GM21723 (cell line): Measurements from ENCODE around the gene EXOC3L4.

Experiments used
- ATAC-seq: cut with Tn5 transposase; IDR thresholded peaks from one replicate; pipeline ENCODE4 v1.9.1; 2021; ENCODE audit warnings: mild to moderate bottlenecking, moderate library complexity; ENCODE audit not compliant: unreplicated experiment

The EXOC3L4 gene

GRCh38 chr14:103090481-103091020, 4.0 kb upstream of the EXOC3L4 start:
- no peak for ATAC-seq

GRCh38 chr14:103091041-103091882, 3.3 kb upstream of the EXOC3L4 start:
- peak; percentile 61 for ATAC-seq

- peak; percentile 18 for ATAC-seq
Observed at GRCh38 chr14:103091883-103092222, 2.7 kb upstream of the EXOC3L4 start.

- ATAC-seq: no peak
Observed at GRCh38 chr14:103093856-103094405, 594 bp upstream of the EXOC3L4 start.

- ATAC-seq: no peak
Observed at GRCh38 chr14:103095210-103095778, 769 bp downstream of the EXOC3L4 start.

GRCh38 chr14:103096387-103096786, 1.9 kb downstream of the EXOC3L4 start:
- no peak for ATAC-seq

- ATAC-seq: no peak
Observed at GRCh38 chr14:103097244-103097993, 2.9 kb downstream of the EXOC3L4 start.

- ATAC-seq: no peak
Observed at GRCh38 chr14:103097994-103098957, 3.8 kb downstream of the EXOC3L4 start.

- ATAC-seq: no peak
Observed at GRCh38 chr14:103099081-103099732, 4.7 kb downstream of the EXOC3L4 start.

GRCh38 chr14:103099733-103100280, 5.3 kb downstream of the EXOC3L4 start:
- ATAC-seq: no peak

- no peak for ATAC-seq
Observed at GRCh38 chr14:103100281-103101121, 6.0 kb downstream of the EXOC3L4 start.

- ATAC-seq: no peak
Observed at GRCh38 chr14:103101257-103101962, 6.9 kb downstream of the EXOC3L4 start.

GRCh38 chr14:103101963-103102688, 7.6 kb downstream of the EXOC3L4 start:
- no peak for ATAC-seq

GRCh38 chr14:103102689-103103260, 8.2 kb downstream of the EXOC3L4 start:
- ATAC-seq: no peak

GRCh38 chr14:103103461-103104388, 9.2 kb downstream of the EXOC3L4 start:
- no peak for ATAC-seq

- ATAC-seq: no peak
Observed at GRCh38 chr14:103104389-103104653, 9.8 kb downstream of the EXOC3L4 start.
